ENCODE results near the gene DHX9. TPM values are rescaled to one million over a fixed set of nuclear protein-coding genes. Genes with fewer than 3 reads are reported as not detected.
A peak's percentile ranks its signal among the peaks of the same experiment; 100 is the strongest.

DHX9 gene
- total and polyA plus RNA-seq, 2 of the 13 experiments (the other 11 are each of a cell fraction or from before 2014, with no cell fraction given): 84.8 to 211 TPM

- peaks cover 18% of the 10 kb centered on the region for H3K4me1 ChIP-seq (ENCODE audit: insufficient read depth, low read length)
- DNase-seq (ENCODE audit: low spot score) (no peak), ATAC-seq (no peak), FAIRE-seq (no peak)
- H3K9me3 ChIP-seq (ENCODE audit: low read length): no peaks in the 10 kb centered on the region
- intact Hi-C loops (cut with micrococcal nuclease; ENCODE audit: unreplicated experiment): no loop called here
- no peak overlapping the region for H3K27ac ChIP-seq (ENCODE audit: extremely low read length, insufficient read depth, low read length)
- no peak overlapping the region for H3K4me2 ChIP-seq (ENCODE audit: low read depth, low read length)
- H3K79me2 ChIP-seq (ENCODE audit: insufficient read depth, low read length): no peaks in the 10 kb centered on the region
- TF ChIP-seq ATF7 (IDR thresholded peaks at IDR 0.05) (peak; percentile 73), ATF7 (CRISPR knock-in tag; IDR thresholded peaks at IDR 0.05) (no peak), NONO (IDR thresholded peaks at IDR 0.05) (no peak), NONO (CRISPR knock-in tag; conservative IDR thresholded peaks at IDR 0.05) (no peak)
- 60% methylated on average over 2 of the region's 2 CpGs for WGBS (ENCODE audit: low lambda C conversion rate)
- BruUV-seq (replicated peaks): no TSS peak
- H3K36me3 ChIP-seq (replicated peaks in 1 of 2; ENCODE audit: control insufficient read depth in 1 of 2, insufficient read depth in 2 of 2, low read length in 2 of 2): no peaks in the 10 kb centered on the region
- no peaks in the 10 kb centered on the region for H4K20me1 ChIP-seq (ENCODE audit: insufficient read depth, low read length)
- H3K9ac ChIP-seq (ENCODE audit: insufficient read depth, low read depth, low read length): no peak overlapping the region
- in situ Hi-C loops (cut with HindIII; ENCODE audit: extremely low pct_ligation_motif_present, low pct_unique_long_range_greater_than_20kb): no loop called here
- no peak overlapping the region for H3K4me3 ChIP-seq (replicated peaks in 1 of 3; ENCODE audit: insufficient read depth in 1 of 3, low read depth in 2 of 3, low read length in 3 of 3)
- H2AFZ ChIP-seq (ENCODE audit: low read length): no peak overlapping the region
- no peaks in the 10 kb centered on the region for H3K27me3 ChIP-seq (ENCODE audit: control insufficient read depth in 1 of 2, insufficient read depth in 2 of 2, low read length in 2 of 2)
- POLR2A ChIA-PET: no interaction called here
- CTCF ChIA-PET (ENCODE audit: low intra/inter-chr PET ratio, low total read pairs): no interaction called here
Measured at GRCh38 chr1:182905321-182905720, 66.2 kb downstream of the DHX9 start.

DNA sequence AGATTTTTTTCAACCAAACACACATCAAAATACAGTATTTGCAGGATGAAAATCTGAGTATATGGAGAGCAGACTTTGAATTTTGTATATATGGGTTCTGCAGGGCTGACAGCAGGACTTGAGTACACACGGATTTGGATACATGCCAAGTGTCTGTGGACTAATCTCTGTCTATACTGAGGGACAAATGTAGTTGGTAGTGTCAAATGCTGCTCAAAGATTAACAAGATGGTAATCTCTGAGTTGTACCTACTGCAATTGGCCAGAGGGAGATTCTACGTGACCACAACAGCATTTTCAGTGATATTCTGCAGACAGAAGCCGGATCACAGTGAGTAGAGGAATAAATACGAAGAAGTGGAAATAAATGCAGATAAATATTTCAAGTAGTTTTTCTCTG lies 70.4 kb downstream of the DHX9 start:
- CTCF ChIA-PET (ENCODE audit: low intra/inter-chr PET ratio, low total read pairs): no interaction called here
- peak; percentile 38; the same call in 2 of the 3 replicates for ATAC-seq
- Histone ChIP-seq H3K4me1 (ENCODE audit: insufficient read depth, low read length) (peaks cover 12% of the 10 kb centered on the region), H4K20me1 (ENCODE audit: insufficient read depth, low read length) (no peaks in the 10 kb centered on the region), H2AFZ (ENCODE audit: low read length) (no peak overlapping the region), H3K9ac (ENCODE audit: insufficient read depth, low read depth, low read length) (no peak overlapping the region), H3K79me2 (ENCODE audit: insufficient read depth, low read length) (no peaks in the 10 kb centered on the region), H3K4me3 (replicated peaks in 1 of 3; ENCODE audit: insufficient read depth in 1 of 3, low read depth in 2 of 3, low read length in 3 of 3) (no peak overlapping the region), H3K27me3 (ENCODE audit: control insufficient read depth in 1 of 2, insufficient read depth in 2 of 2, low read length in 2 of 2) (no peaks in the 10 kb centered on the region), H3K27ac (ENCODE audit: extremely low read length, insufficient read depth, low read length) (no peak overlapping the region), H3K9me3 (ENCODE audit: low read length) (no peaks in the 10 kb centered on the region), H3K36me3 (replicated peaks in 1 of 2; ENCODE audit: control insufficient read depth in 1 of 2, insufficient read depth in 2 of 2, low read length in 2 of 2) (no peaks in the 10 kb centered on the region), H3K4me2 (ENCODE audit: low read depth, low read length) (no peak overlapping the region)
- DNase-seq (ENCODE audit: low spot score): peak; percentile 27
- in situ Hi-C loops (cut with HindIII; ENCODE audit: extremely low pct_ligation_motif_present, low pct_unique_long_range_greater_than_20kb) (no loop called here), intact Hi-C loops (cut with micrococcal nuclease; ENCODE audit: unreplicated experiment) (no loop called here)
- BruUV-seq (replicated peaks): no TSS peak
- 42% methylated on average over 4 of the region's 4 CpGs for WGBS (ENCODE audit: low lambda C conversion rate)
- no peak for FAIRE-seq
- POLR2A ChIA-PET: no interaction called here
- TF ChIP-seq, protein P1, sequence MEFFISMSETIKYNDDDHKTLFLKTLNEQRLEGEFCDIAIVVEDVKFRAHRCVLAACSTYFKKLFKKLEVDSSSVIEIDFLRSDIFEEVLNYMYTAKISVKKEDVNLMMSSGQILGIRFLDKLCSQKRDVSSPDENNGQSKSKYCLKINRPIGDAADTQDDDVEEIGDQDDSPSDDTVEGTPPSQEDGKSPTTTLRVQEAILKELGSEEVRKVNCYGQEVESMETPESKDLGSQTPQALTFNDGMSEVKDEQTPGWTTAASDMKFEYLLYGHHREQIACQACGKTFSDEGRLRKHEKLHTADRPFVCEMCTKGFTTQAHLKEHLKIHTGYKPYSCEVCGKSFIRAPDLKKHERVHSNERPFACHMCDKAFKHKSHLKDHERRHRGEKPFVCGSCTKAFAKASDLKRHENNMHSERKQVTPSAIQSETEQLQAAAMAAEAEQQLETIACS (CRISPR knock-in tag; IDR thresholded peaks at IDR 0.05): no peak
- TF ChIP-seq RCOR2 (CRISPR knock-in tag; IDR thresholded peaks at IDR 0.05) (no peak), REXO4 (CRISPR knock-in tag; IDR thresholded peaks at IDR 0.05; ENCODE audit: borderline replicate concordance) (no peak), GATAD1 (CRISPR knock-in tag; IDR thresholded peaks at IDR 0.05) (no peak), RARG (CRISPR knock-in tag; IDR thresholded peaks at IDR 0.05; ENCODE audit: low read depth) (no peak), NAIF1 (CRISPR knock-in tag; IDR thresholded peaks at IDR 0.05; ENCODE audit: borderline replicate concordance) (no peak), SRSF4 (IDR thresholded peaks at IDR 0.05; ENCODE audit: low read depth, low read length, poor library complexity, severe bottlenecking) (no peak), ZNF629 (CRISPR knock-in tag; conservative IDR thresholded peaks at IDR 0.05) (no peak), ELF1 (CRISPR knock-in tag; IDR thresholded peaks at IDR 0.05) (no peak), ZNF7 (CRISPR knock-in tag; IDR thresholded peaks at IDR 0.05) (no peak), SOX13 (IDR thresholded peaks at IDR 0.05) (no peak), SOX13 (CRISPR knock-in tag; conservative IDR thresholded peaks at IDR 0.05 in 1 of 2, IDR thresholded peaks at IDR 0.05 in 1 of 2) (no peak), ZNF674 (CRISPR knock-in tag; IDR thresholded peaks at IDR 0.05; ENCODE audit: low read depth) (no peak)
- TF ChIP-seq, protein P2, sequence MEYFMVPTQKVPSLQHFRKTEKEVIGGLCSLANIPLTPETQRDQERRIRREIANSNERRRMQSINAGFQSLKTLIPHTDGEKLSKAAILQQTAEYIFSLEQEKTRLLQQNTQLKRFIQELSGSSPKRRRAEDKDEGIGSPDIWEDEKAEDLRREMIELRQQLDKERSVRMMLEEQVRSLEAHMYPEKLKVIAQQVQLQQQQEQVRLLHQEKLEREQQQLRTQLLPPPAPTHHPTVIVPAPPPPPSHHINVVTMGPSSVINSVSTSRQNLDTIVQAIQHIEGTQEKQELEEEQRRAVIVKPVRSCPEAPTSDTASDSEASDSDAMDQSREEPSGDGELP (IDR thresholded peaks at IDR 0.05; ENCODE audit: borderline replicate concordance, low read depth): no peak
- TF ChIP-seq, protein P3, sequence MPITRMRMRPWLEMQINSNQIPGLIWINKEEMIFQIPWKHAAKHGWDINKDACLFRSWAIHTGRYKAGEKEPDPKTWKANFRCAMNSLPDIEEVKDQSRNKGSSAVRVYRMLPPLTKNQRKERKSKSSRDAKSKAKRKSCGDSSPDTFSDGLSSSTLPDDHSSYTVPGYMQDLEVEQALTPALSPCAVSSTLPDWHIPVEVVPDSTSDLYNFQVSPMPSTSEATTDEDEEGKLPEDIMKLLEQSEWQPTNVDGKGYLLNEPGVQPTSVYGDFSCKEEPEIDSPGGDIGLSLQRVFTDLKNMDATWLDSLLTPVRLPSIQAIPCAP (CRISPR knock-in tag; IDR thresholded peaks at IDR 0.05; ENCODE audit: low read depth): no peak
